Measurements from ENCODE around the gene CEACAM7.
"Not testable (repeated sequence)": the region's sequence is repeated elsewhere in the genome, so short reads cannot be mapped to it uniquely, and the experiment has no call there.

The CEACAM7 gene

GRCh38 chr19:41699968-41700323 lies 11.9 kb upstream of the CEACAM7 start:
- no peak for DNase-seq

DNA sequence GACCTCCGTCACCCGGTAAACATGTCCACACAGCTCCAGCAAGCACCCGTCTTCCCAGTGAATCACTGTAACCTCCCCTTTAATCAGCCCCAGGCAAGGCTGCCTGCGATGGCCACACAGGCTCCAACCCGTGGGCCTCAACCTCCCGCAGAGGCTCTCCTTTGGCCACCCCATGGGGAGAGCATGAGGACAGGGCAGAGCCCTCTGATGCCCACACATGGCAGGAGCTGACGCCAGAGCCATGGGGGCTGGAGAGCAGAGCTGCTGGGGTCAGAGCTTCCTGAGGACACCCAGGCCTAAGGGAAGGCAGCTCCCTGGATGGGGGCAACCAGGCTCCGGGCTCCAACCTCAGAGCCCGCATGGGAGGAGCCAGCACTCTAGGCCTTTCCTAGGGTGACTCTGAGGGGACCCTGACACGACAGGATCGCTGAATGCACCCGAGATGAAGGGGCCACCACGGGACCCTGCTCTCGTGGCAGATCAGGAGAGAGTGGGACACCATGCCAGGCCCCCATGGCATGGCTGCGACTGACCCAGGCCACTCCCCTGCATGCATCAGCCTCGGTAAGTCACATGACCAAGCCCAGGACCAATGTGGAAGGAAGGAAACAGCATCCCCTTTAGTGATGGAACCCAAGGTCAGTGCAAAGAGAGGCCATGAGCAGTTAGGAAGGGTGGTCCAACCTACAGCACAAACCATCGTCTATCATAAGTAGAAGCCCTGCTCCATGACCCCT lies 11.3 kb upstream of the CEACAM7 start:
- DNase-seq, result no peak

GRCh38 chr19:41698746-41699230 lies 10.7 kb upstream of the CEACAM7 start:
- DNase-seq, result no peak

- no peak for DNase-seq
Measured at GRCh38 chr19:41697198-41697855, 9.3 kb upstream of the CEACAM7 start.

- DNase-seq, result no peak
Measured at GRCh38 chr19:41696402-41697197, 8.5 kb upstream of the CEACAM7 start.

GRCh38 chr19:41695745-41696144 lies 7.7 kb upstream of the CEACAM7 start:
- no peak for DNase-seq

GRCh38 chr19:41694831-41695635 lies 7.0 kb upstream of the CEACAM7 start:
- DNase-seq, result no peak

GRCh38 chr19:41694196-41694595 lies 6.1 kb upstream of the CEACAM7 start:
- DNase-seq, result no peak

DNA sequence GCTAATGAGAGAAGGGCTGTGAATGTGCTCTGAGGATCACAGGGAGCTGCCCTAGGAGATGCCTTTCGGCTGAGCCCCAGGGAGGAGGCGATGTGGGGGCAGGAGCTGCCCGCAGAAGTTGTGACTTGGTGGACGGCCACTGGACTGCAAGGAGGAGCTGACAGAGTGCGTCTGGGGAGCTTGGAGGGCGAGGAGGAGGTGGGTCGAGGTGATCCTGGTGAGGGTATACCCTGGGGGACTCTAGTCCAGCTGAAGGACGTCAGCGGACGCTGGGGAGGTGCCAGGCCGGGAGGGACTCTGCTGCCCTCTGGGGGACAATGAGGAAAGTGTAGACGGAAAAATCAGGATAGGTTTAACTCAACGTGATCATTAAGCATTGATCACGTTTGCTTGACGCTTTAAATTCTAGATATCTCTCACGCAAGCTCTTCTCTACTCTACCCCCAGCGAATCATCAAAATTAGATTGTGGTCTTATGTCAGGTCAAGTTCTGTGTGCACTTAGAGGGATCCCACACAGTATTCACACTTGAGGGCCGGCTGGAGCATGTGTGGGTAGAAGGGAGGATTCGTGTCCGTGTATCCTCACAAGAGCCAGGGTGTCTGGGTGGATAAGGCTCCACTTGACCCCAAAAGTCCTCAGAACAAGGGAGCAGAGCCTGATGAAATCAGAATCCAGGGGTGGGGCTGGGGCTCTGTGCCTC lies 3.3 kb upstream of the CEACAM7 start:
- DNase-seq, result no peak

- no peak for DNase-seq
Measured at GRCh38 chr19:41690801-41691065, 2.7 kb upstream of the CEACAM7 start.

DNA sequence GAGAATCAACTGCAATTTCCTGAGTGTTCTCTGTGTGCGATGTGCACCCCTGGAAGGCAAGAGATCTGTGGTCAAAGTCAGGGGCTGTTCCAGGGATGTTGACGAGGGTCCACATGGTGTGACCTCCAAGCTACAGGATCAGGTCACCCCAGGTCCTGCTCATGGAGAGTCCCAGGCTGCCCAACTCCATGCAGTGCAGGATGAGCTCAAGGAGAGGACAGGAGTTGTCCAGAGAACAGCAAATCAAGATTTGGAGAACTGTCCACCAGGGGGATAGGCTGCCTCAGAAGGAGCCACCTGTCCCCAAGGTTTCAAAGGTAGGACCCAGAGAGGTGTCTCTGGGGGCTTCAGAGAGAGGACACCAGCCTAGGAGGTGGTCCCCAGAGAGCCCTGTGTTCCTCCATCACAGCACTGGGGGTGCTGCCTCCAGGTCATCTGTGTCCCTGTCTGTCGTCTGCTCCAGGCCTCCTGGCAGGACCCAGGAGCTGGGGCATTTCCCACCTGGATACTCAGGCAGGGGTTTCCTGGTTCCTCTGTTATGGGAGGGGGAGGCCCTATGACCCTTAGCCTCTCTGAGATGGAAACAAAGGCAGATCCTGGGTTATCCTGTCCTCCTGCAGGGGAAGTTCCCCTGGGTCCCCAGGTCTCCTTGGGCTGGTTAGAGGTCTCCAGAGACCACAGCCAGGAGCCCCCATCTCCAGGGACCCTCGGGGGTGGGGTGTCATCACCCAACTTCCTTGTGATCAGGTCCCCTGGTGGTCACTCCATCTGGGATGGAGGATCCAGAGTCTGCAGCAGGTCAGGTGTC lies 2.1 kb upstream of the CEACAM7 start:
- no peak for DNase-seq

DNA sequence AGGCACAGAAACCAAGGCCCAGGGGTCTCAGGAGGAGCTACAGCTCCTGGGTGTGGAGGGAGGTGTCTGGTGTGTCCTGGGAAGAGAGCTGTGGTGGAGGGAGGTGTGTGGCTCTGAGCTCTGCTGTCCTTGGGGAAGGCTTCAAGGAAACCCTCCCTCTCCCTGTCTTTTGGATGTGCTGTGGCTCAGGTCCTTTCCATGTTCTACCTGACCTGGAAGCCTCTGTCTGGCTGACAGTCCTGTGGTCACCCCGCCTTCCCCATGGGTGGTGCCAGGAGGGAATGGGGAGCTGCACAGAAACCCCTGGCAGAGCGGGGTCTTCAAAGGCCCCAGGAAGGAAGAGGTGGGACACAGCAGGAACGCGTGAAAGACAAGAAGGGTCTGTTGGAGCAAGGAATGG lies 617 bp upstream of the CEACAM7 start:
- no peak for DNase-seq

- no peak for DNase-seq
Measured at GRCh38 chr19:41687419-41687818, 651 bp downstream of the CEACAM7 start.

- no peak for DNase-seq
Measured at GRCh38 chr19:41682437-41682836, 5.6 kb downstream of the CEACAM7 start.

GRCh38 chr19:41671486-41671885 lies 16.6 kb downstream of the CEACAM7 start:
- DNase-seq, result no peak

DNA sequence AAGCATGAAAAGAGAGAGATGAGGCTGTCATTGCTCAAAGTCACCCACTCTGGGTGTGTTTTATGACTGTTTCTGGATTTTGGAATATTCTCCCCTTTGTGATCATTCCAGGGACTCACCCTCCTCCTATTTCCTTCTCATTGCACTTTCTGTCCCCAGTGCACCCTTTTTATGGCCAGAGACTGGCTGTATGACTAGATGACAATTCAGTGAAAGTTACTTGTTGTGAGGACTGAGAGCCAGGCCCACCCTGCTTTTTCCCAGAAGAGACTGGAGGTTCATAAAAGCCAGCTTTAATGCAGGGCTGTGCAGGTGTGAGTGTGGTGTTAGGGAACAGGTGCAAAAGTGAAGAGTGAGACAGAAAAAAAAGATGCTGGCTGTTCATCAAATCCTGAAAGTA lies 17.3 kb downstream of the CEACAM7 start:
- DNase-seq, result no peak

DNA sequence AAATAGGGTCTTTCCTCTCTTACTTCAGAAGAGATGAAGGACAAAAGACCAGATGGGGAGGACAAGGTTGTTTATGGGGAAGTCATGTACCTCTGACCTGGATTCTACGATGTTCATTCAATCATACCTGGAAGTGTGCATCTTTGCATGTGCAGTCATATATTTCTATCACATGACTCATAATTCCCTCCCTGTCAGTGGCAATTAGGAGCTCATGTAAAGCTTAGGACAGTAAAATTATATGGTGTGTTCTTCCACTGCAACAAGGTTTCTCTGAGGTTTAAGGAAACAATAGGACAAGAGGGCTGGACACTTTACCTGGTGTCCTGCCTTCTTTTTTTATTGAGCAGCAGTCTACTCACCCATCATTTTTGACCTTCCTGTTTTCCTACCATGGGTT lies 19.8 kb downstream of the CEACAM7 start:
- DNase-seq, result no peak

DNA sequence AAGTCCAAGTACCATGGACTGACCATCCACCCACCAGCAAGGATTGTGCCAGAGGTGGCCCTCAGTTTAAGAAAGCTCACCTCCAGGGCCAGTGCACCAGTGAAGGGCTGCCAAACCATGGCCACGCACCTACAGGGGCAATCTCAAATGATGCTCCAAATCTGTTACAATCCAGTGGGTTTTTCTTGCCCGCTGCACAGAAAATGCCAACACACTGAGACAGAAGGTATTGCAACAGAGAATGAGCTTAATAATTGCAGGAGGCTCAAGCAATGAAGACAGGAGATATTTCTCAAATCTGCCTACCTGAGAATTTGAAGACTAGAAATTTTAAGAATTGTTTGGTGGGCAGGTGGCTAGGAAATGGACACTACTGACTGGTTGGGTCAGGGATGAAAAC lies 22.0 kb downstream of the CEACAM7 start:
- DNase-seq, result no peak

DNA sequence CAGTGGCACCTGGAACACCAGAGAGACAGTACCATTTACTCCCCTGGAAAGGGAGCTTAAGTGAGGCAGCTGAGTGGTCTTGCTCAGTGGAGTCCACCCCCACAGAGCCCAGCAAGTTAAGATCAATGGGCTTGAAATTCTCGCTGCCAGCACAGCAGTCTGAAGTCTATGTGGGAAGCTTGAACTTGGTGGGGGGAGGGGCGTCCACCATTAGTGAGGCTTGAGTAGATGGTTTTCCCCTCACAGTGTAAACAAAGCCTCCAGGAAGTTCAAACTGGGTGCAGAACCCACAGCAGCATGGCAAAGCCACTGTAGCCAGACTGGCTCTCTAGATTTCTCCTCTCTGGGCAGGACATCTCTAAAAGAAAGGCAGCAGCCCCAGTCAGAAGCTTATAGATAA lies 30.9 kb downstream of the CEACAM7 start:
- no peak for DNase-seq

DNA sequence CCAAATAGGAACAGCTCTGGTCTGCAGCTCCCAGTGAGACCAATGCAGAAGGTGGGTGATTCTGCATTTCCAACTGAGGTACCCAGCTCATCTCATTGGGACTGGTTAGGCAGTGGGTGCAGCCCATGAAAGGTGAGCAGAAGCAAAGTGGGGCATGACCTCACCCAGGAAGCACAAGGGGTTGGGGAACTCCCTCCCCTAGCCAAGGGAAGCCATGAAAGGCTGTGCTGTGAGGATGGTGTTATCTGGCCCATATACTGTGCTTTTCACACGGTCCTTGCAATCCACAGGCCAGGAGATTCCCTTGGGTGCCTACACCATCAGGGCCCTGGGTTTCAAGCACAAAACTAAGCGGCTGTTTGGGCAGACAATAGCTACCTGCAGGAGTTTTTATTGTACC lies 31.3 kb downstream of the CEACAM7 start:
- not testable (repeated sequence) for DNase-seq

DNA sequence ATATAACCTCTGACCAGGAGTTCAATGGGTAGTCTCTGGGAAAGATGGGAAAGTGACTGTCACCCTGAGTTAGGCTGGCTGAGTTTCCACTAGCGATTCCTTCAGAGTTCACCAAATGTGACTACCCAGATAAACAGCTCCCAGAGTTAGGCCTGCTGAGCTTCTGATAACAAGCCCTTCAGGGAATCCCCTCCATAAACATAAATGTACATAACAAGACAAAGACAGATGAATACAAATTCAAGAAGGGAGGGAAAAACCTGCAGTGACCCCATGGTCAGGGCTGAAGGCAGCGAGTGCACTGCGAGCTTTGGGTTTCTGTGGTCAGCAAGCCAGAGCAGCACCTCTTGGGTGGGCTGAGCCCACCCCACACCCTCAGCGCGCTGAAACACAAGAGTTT lies 35.8 kb downstream of the CEACAM7 start:
- DNase-seq, result no peak

- DNase-seq, result no peak
Measured at GRCh38 chr19:41649827-41650226, 38.2 kb downstream of the CEACAM7 start.

Measured in NCI-H2171 treated with DMSO at 0.1 percent for 48 hours (cell line).